ENCODE measurements around the gene GNAT1.

DNA sequence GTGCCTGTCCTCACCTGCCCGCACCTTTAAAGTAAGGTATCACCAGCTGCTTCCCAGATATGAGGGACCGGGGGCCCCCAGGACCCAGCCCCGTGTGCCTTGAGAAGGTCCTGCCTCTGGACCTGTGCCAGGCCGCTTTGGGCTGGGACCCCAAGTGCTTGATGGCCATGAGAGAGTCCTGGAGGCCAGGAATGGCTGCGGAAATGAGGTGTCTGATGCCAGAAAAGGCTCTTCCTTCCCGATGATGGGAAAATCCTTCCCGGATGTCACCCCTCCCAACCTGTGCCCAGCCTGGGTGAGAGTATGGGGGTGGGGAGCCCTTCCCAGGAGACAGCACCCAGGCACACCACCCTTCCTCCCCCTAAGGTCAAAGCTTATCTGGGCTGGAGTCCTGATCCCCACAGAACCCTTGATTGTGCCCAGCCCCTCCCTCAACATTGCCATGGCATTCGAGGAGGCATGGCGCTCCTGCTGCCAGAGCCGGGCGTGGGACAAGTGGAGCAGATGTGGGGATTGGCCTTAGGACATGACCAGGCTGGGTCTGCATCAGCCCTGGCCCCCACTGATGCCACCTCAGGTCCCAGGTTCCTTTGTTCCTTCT is 22.1 kb upstream of the GNAT1 start:
- TF ChIP-seq, protein P1, sequence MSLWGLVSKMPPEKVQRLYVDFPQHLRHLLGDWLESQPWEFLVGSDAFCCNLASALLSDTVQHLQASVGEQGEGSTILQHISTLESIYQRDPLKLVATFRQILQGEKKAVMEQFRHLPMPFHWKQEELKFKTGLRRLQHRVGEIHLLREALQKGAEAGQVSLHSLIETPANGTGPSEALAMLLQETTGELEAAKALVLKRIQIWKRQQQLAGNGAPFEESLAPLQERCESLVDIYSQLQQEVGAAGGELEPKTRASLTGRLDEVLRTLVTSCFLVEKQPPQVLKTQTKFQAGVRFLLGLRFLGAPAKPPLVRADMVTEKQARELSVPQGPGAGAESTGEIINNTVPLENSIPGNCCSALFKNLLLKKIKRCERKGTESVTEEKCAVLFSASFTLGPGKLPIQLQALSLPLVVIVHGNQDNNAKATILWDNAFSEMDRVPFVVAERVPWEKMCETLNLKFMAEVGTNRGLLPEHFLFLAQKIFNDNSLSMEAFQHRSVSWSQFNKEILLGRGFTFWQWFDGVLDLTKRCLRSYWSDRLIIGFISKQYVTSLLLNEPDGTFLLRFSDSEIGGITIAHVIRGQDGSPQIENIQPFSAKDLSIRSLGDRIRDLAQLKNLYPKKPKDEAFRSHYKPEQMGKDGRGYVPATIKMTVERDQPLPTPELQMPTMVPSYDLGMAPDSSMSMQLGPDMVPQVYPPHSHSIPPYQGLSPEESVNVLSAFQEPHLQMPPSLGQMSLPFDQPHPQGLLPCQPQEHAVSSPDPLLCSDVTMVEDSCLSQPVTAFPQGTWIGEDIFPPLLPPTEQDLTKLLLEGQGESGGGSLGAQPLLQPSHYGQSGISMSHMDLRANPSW (CRISPR knock-in tag; IDR thresholded peaks at IDR 0.05; ENCODE audit: borderline replicate concordance) = no peak
- TF ChIP-seq NFYB (CRISPR knock-in tag; IDR thresholded peaks at IDR 0.05) (no peak), ZNF430 (CRISPR knock-in tag; IDR thresholded peaks at IDR 0.05) (no peak)
- TF ChIP-seq, protein P2, sequence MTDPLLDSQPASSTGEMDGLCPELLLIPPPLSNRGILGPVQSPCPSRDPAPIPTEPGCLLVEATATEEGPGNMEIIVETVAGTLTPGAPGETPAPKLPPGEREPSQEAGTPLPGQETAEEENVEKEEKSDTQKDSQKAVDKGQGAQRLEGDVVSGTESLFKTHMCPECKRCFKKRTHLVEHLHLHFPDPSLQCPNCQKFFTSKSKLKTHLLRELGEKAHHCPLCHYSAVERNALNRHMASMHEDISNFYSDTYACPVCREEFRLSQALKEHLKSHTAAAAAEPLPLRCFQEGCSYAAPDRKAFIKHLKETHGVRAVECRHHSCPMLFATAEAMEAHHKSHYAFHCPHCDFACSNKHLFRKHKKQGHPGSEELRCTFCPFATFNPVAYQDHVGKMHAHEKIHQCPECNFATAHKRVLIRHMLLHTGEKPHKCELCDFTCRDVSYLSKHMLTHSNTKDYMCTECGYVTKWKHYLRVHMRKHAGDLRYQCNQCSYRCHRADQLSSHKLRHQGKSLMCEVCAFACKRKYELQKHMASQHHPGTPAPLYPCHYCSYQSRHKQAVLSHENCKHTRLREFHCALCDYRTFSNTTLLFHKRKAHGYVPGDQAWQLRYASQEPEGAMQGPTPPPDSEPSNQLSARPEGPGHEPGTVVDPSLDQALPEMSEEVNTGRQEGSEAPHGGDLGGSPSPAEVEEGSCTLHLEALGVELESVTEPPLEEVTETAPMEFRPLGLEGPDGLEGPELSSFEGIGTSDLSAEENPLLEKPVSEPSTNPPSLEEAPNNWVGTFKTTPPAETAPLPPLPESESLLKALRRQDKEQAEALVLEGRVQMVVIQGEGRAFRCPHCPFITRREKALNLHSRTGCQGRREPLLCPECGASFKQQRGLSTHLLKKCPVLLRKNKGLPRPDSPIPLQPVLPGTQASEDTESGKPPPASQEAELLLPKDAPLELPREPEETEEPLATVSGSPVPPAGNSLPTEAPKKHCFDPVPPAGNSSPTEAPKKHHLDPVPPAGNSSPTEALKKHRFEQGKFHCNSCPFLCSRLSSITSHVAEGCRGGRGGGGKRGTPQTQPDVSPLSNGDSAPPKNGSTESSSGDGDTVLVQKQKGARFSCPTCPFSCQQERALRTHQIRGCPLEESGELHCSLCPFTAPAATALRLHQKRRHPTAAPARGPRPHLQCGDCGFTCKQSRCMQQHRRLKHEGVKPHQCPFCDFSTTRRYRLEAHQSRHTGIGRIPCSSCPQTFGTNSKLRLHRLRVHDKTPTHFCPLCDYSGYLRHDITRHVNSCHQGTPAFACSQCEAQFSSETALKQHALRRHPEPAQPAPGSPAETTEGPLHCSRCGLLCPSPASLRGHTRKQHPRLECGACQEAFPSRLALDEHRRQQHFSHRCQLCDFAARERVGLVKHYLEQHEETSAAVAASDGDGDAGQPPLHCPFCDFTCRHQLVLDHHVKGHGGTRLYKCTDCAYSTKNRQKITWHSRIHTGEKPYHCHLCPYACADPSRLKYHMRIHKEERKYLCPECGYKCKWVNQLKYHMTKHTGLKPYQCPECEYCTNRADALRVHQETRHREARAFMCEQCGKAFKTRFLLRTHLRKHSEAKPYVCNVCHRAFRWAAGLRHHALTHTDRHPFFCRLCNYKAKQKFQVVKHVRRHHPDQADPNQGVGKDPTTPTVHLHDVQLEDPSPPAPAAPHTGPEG (CRISPR knock-in tag; IDR thresholded peaks at IDR 0.05) = no peak
- TF ChIP-seq, protein P3, sequence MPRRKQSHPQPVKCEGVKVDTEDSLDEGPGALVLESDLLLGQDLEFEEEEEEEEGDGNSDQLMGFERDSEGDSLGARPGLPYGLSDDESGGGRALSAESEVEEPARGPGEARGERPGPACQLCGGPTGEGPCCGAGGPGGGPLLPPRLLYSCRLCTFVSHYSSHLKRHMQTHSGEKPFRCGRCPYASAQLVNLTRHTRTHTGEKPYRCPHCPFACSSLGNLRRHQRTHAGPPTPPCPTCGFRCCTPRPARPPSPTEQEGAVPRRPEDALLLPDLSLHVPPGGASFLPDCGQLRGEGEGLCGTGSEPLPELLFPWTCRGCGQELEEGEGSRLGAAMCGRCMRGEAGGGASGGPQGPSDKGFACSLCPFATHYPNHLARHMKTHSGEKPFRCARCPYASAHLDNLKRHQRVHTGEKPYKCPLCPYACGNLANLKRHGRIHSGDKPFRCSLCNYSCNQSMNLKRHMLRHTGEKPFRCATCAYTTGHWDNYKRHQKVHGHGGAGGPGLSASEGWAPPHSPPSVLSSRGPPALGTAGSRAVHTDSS (CRISPR knock-in tag; conservative IDR thresholded peaks at IDR 0.05) = no peak
- TF ChIP-seq, protein P4, sequence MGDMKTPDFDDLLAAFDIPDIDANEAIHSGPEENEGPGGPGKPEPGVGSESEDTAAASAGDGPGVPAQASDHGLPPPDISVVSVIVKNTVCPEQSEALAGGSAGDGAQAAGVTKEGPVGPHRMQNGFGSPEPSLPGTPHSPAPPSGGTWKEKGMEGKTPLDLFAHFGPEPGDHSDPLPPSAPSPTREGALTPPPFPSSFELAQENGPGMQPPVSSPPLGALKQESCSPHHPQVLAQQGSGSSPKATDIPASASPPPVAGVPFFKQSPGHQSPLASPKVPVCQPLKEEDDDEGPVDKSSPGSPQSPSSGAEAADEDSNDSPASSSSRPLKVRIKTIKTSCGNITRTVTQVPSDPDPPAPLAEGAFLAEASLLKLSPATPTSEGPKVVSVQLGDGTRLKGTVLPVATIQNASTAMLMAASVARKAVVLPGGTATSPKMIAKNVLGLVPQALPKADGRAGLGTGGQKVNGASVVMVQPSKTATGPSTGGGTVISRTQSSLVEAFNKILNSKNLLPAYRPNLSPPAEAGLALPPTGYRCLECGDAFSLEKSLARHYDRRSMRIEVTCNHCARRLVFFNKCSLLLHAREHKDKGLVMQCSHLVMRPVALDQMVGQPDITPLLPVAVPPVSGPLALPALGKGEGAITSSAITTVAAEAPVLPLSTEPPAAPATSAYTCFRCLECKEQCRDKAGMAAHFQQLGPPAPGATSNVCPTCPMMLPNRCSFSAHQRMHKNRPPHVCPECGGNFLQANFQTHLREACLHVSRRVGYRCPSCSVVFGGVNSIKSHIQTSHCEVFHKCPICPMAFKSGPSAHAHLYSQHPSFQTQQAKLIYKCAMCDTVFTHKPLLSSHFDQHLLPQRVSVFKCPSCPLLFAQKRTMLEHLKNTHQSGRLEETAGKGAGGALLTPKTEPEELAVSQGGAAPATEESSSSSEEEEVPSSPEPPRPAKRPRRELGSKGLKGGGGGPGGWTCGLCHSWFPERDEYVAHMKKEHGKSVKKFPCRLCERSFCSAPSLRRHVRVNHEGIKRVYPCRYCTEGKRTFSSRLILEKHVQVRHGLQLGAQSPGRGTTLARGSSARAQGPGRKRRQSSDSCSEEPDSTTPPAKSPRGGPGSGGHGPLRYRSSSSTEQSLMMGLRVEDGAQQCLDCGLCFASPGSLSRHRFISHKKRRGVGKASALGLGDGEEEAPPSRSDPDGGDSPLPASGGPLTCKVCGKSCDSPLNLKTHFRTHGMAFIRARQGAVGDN (CRISPR knock-in tag; IDR thresholded peaks at IDR 0.05) = no peak; the same call in 1 of the 2 replicates

All from HepG2 (cell line).